Right renal pelvis (tissue), 4 donors: ENCODE data around the gene RPTOR. TPM values are rescaled to one million over a fixed set of nuclear protein-coding genes. Genes with fewer than 3 reads are reported as not detected.
A peak's percentile ranks its signal among the peaks of the same experiment; 100 is the strongest.

ENCODE experiments used
- DNase-seq, 4 donors: peaks; one replicate each; pipeline ENCODE4 v3.0.0-alpha.2; 2013; ENCODE audit warnings: low read depth in 4 of 4, low spot score in 3 of 4, missing footprints in 1 of 4
- polyA plus RNA-seq, 4 donors: library from polyadenylated mRNA; unstranded; fragments of 120-200 nt; gene quantifications; one replicate each; pipeline ENCODE4 v1.2.1, GENCODE V29; 2013; ENCODE audit not compliant: insufficient read length in 4 of 4

The RPTOR gene
- polyA plus RNA-seq, 4 donors = 17.1 to 21.9 (median 19.5) TPM

- no peak for DNase-seq
Observed at GRCh38 chr17:80820331-80820730, 275.7 kb downstream of the RPTOR start.

DNA sequence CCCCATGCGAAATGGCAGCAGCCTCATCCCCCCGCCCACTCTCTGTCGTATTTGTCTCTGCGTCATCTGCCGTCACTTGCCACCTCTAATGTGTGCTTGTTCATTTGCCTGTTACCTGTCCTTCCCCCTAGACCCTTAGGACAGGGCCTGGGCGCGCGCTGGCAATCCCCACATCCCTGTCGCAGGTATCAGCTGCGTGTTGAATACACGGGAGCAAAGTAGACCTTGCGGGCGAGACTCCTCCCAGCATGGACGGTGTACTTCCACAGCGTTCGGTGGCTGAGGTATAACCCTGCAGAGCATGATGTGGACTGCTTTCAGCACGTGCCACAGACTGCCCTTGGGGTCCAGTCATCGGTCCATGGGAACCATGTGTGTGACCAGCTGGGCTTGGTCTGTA, 276.9 kb downstream of the RPTOR start:
- DNase-seq = no peak

GRCh38 chr17:80822021-80822699, 277.5 kb downstream of the RPTOR start:
- no peak for DNase-seq

GRCh38 chr17:80822700-80823410, 278.2 kb downstream of the RPTOR start:
- DNase-seq = no peak

DNA sequence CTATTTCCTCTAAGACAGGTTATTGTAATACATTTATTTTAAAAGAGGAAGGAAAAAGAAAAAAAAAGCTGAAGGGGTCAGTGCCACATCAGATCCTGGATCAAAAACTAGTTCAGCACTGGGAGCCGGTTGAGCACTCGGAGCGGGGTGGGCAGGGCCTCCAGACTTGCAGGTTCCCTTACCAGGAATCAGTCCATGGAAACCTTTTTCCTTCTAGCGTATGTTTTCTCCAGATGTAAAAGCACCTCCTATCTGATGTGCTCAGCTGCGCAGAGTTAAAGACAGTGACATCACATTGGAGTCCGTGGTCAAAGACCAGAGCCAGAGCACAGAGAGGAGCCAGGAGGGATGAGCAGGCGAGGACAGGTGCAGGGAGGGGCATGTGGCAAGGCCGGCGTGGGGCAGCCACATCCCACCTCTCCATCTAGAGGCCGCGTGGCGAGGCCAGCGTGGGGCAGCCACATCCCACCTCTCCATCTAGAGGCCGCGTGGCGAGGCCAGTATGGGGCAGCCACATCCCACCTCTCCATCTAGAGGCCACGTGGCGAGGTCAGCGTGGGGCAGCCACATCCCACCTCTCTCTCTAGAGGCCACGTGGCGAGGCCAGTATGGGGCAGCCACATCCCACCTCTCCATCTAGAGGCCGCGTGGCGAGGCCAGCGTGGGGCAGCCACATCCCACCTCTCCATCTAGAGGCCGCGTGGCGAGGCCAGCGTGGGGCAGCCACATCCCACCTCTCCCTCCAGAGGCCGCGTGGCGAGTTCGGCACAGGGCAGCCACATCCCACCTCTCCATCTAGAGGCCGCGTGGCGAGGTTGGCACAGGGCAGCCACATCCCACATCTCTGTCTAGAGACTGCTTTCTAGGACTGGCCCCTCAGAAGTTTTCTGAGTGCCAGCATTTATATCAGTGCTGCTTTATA, 280.2 kb downstream of the RPTOR start:
- no peak for DNase-seq

GRCh38 chr17:80825471-80826345, 281.1 kb downstream of the RPTOR start:
- no peak for DNase-seq

GRCh38 chr17:80826346-80826954, 281.8 kb downstream of the RPTOR start:
- DNase-seq = no peak

- DNase-seq = no peak
Observed at GRCh38 chr17:80826955-80827645, 282.5 kb downstream of the RPTOR start.

- no peak for DNase-seq
Observed at GRCh38 chr17:80827646-80828643, 283.3 kb downstream of the RPTOR start.

- DNase-seq = no peak
Observed at GRCh38 chr17:80829166-80829813, 284.7 kb downstream of the RPTOR start.

GRCh38 chr17:80830020-80830780, 285.6 kb downstream of the RPTOR start:
- no peak for DNase-seq

- no peak for DNase-seq
Observed at GRCh38 chr17:80831491-80831890, 286.9 kb downstream of the RPTOR start.

DNA sequence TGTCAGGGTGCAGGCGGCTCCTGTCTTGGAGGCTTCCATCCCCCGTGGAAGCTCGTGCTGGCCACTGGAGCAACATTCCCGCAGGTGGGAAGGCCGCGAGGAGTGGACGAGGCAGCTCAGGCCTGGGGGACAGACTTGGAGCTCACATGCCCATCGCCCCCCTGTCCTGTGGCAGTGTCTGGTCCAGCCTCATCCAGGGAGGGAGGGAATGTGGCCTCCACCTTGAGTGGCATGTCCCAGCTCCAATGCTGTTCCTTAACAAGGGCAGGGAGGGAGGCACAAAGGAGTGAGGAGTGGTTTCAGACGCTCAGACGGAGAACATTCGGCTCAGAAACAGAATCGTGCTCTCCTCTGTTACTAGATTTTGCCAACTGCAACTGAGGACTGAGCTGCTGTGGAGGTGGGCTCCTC, 287.6 kb downstream of the RPTOR start:
- DNase-seq = no peak

DNA sequence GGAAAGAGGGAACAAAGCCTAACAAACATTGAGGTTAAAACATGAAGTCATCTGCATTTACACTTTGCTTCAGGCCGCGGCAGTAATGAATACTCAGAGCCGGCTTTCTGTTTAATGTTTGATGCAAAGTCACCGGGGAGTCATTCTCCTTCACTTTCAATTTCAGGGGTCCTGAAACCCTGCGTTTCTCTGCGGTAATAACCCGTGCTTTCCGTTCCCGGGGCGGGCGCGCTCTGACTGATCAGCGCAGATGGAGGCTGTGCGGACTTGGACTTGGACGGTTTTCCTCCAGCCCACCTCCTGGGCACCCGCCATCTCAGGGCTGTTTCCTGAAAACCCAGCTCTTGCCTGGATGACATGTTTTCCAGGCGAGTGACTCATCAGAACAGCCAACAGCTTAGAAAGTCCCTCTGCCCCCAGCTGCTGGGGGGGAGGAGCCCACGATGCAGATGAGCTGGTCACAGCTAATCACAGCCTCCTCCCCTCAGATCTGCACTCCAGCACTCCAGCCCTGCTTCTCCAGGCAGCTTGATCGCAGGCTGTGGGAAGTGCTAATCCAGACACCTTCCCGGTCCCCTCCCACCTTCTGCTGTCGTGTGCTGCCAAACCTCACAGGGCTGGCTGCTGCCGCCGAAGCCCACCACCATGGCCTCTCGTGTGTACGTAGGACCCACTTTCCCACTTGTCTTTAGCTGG, 288.4 kb downstream of the RPTOR start:
- peak; percentile 72 to 88 (median 82) for DNase-seq

- no peak for DNase-seq
Observed at GRCh38 chr17:80833952-80834892, 289.6 kb downstream of the RPTOR start.
